NB4 (cell line): Measurements from ENCODE around the gene PGM2.

Experiments used
- CTCF ChIP-seq: IDR thresholded peaks from one replicate; pipeline ENCODE4 v1.5.1; 2012; ENCODE audit warnings: low read depth, low read length
- MAX ChIP-seq: IDR thresholded peaks from 2 replicates; pipeline ENCODE4 v1.6.1; 2011; ENCODE audit warnings: low read depth, low read length
- MYC ChIP-seq: IDR thresholded peaks from 2 replicates; pipeline ENCODE4 v1.6.1; 2011; ENCODE audit warnings: low read depth, low read length
- POLR2A ChIP-seq: IDR thresholded peaks from 2 replicates; pipeline ENCODE4 v1.6.1; 2011; ENCODE audit warnings: mild to moderate bottlenecking; ENCODE audit not compliant: insufficient read length; ENCODE audit errors: extremely low read depth

GRCh38 chr4:37860266-37860665 is 33.8 kb downstream of the PGM2 start:
- TF ChIP-seq POLR2A (no peak), CTCF (no peak), MAX (no peak), MYC (no peak)
